HG03460 (cell line): ENCODE measurements around the gene MYH11.
"Not testable (repeated sequence)": the region's sequence is repeated elsewhere in the genome, so short reads cannot be mapped to it uniquely, and the experiment has no call there.

Experiments
- ATAC-seq: cut with Tn5 transposase; IDR thresholded peaks from one replicate; pipeline ENCODE4 v1.9.1; 2021; ENCODE audit not compliant: unreplicated experiment

MYH11 gene

GRCh38 chr16:15757630-15758251, 99.1 kb downstream of the MYH11 start:
- ATAC-seq: no peak

GRCh38 chr16:15757077-15757386, 99.8 kb downstream of the MYH11 start:
- ATAC-seq: no peak

- no peak for ATAC-seq
Observed at GRCh38 chr16:15754821-15755534, 101.8 kb downstream of the MYH11 start.

- no peak for ATAC-seq
Observed at GRCh38 chr16:15752717-15753488, 103.9 kb downstream of the MYH11 start.

GRCh38 chr16:15751940-15752339, 104.9 kb downstream of the MYH11 start:
- ATAC-seq: no peak

GRCh38 chr16:15749985-15750384, 106.8 kb downstream of the MYH11 start:
- ATAC-seq: no peak

- no peak for ATAC-seq
Observed at GRCh38 chr16:15749371-15749770, 107.5 kb downstream of the MYH11 start.

- ATAC-seq: no peak
Observed at GRCh38 chr16:15748654-15749053, 108.2 kb downstream of the MYH11 start.

GRCh38 chr16:15747937-15748336, 108.9 kb downstream of the MYH11 start:
- no peak for ATAC-seq

GRCh38 chr16:15746332-15746731, 110.5 kb downstream of the MYH11 start:
- ATAC-seq: no peak

GRCh38 chr16:15743657-15744056, 113.2 kb downstream of the MYH11 start:
- no peak for ATAC-seq

- no peak for ATAC-seq
Observed at GRCh38 chr16:15742716-15743115, 114.1 kb downstream of the MYH11 start.

GRCh38 chr16:15741207-15741871, 115.5 kb downstream of the MYH11 start:
- ATAC-seq: no peak

- ATAC-seq: no peak
Observed at GRCh38 chr16:15739950-15740349, 116.9 kb downstream of the MYH11 start.

- no peak for ATAC-seq
Observed at GRCh38 chr16:15739464-15739863, 117.4 kb downstream of the MYH11 start.

GRCh38 chr16:15737140-15737644, 119.6 kb downstream of the MYH11 start:
- ATAC-seq: no peak

GRCh38 chr16:15736529-15736928, 120.3 kb downstream of the MYH11 start:
- no peak for ATAC-seq

GRCh38 chr16:15735610-15736009, 121.2 kb downstream of the MYH11 start:
- no peak for ATAC-seq

- no peak for ATAC-seq
Observed at GRCh38 chr16:15732416-15732815, 124.4 kb downstream of the MYH11 start.

GRCh38 chr16:15729152-15729551, 127.7 kb downstream of the MYH11 start:
- no peak for ATAC-seq

- not testable (repeated sequence) for ATAC-seq
Observed at GRCh38 chr16:15727697-15728096, 129.1 kb downstream of the MYH11 start.
